ENCODE measurements around the gene UGDH.

The UGDH gene

DNA sequence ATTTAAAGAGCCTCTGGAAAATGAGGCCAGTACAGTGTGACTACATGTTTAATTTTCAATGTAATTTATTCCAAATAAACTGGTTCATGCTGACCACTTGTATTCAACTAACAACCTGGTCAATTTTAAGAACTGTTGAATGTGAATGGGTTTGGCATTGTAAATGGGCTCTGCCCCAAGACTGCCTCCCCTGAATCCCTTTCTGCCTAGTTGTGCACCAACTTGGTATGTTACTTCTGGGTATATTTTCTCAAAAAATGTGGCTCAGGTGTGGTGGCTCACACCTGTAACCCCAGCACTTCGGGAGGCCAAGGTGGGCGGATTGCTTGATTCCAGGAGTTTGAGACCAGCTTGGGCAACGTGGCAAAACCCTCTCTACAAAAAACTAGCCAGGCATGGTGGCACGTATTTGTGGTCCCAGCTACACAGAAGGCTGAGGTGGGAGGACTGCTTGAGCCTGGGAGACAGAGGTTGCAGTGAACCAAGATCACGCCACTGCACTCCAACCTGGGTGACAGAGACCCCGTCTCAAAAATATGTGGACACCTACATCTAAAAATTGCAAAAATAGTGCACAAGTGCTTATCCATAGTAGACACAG lies 75.7 kb downstream of the UGDH start:
- no peak for DNase-seq

DNA sequence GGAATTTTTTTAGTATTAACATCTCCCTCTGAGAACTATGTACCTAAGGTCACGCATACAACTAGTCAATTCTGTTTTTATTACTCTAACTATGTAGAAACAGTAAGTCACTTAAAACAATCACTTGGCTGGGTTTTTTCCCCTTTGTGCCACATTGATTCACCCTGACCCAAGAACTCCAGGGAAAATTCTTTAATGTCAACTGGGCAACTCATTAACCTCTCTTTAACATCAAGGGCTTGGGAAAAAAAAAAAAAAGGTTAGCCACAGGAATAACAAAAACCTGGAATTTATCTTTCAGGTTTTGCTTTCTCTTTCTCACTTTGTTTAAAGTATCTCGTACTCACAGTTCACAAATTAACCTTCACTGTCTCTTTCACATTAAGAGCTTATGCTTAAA lies 76.6 kb downstream of the UGDH start:
- DNase-seq = no peak

All from NCI-H187 (cell line).